Calu3 (cell line): ENCODE results near the gene CCR5AS.

ENCODE experiments used
- BruUV-seq: library from RNA; stranded (reverse); fragments of 400-500 nt; replicated peaks from 2 replicates; lab custom pipeline; 2021; lab: Mats Ljungman, UMichigan
- CTCF ChIA-PET: fragments of 300-600 bp; sonication (Branson Sonifier 250); formaldehyde crosslinking; loops from one replicate; lab custom pipeline; 2022; ENCODE audit warnings: antibody characterized with exemption; lab: Charles Lee
- DNase-seq: peaks from one replicate; pipeline ENCODE4 v3.0.0; 2022
- H3K27ac Mint-ChIP-seq: one replicate; pipeline ENCODE4 v1.8.0; 2022; ENCODE audit warnings: mixed read lengths; ENCODE audit not compliant: unreplicated experiment
- H3K27me3 Mint-ChIP-seq: one replicate; pipeline ENCODE4 v1.8.0; 2022; ENCODE audit warnings: mixed read lengths; ENCODE audit not compliant: unreplicated experiment
- H3K36me3 Mint-ChIP-seq: one replicate; pipeline ENCODE4 v1.8.0; 2022; ENCODE audit warnings: mild to moderate bottlenecking, moderate library complexity, mixed read lengths; ENCODE audit not compliant: insufficient read depth, unreplicated experiment
- H3K4me1 Mint-ChIP-seq: one replicate; pipeline ENCODE4 v1.8.0; 2022; ENCODE audit warnings: mild to moderate bottlenecking, low read depth, mixed read lengths; ENCODE audit not compliant: unreplicated experiment
- H3K4me3 Mint-ChIP-seq: one replicate; pipeline ENCODE4 v1.8.0; 2022; ENCODE audit warnings: mild to moderate bottlenecking, low read depth, moderate library complexity, mixed read lengths; ENCODE audit not compliant: unreplicated experiment
- H3K9me3 Mint-ChIP-seq: one replicate; pipeline ENCODE4 v1.8.0; 2022; ENCODE audit warnings: low read depth, mixed read lengths; ENCODE audit not compliant: unreplicated experiment
- CTCF ChIP-seq: fragments of 200-600 bp; IDR thresholded peaks from one replicate; pipeline ENCODE4 v1.8.0; 2022; ENCODE audit warnings: antibody characterized with exemption; ENCODE audit not compliant: unreplicated experiment
- intact Hi-C: fragments of 100-400 bp; cut with micrococcal nuclease; formaldehyde crosslinking; loops from one replicate; pipeline ENCODE4 v1.10.0; 2022; ENCODE audit not compliant: unreplicated experiment

CCR5AS gene

GRCh38 chr3:46370839-46371518 is 35.9 kb downstream of the CCR5AS start, which contains the start of gene CCR5:
TSS of gene CCR5 (plus strand) at chr3:46370946. CDS start at chr3:46372903, 1,957 bp downstream.
- no peak for DNase-seq
- no peak within 1 kb of the TSS for H3K4me3 Mint-ChIP-seq
- peaks cover 8% of the 10 kb centered on the region for H3K4me1 Mint-ChIP-seq
- no TSS peak for BruUV-seq
- no peak within 1 kb of the TSS for H3K27ac Mint-ChIP-seq
- no peaks in the 10 kb centered on the region for H3K9me3 Mint-ChIP-seq
- no peaks in the 10 kb centered on the region for H3K36me3 Mint-ChIP-seq
- H3K27me3 Mint-ChIP-seq = peaks cover 79% of the 10 kb centered on the region
- CTCF ChIA-PET = interaction anchor here (0.6 to 1.6 kb wide), 4 partner anchors 156 to 1064 kb away, joined by 3 to 4 read pairs (median 3); no protein-coding TSS in a partner anchor
- intact Hi-C loops = loop anchor here (5.0 to 10.0 kb wide), 2 partner anchors 96 to 289 kb away; no protein-coding TSS in a partner anchor
- TF ChIP-seq CTCF = no peak

DNA sequence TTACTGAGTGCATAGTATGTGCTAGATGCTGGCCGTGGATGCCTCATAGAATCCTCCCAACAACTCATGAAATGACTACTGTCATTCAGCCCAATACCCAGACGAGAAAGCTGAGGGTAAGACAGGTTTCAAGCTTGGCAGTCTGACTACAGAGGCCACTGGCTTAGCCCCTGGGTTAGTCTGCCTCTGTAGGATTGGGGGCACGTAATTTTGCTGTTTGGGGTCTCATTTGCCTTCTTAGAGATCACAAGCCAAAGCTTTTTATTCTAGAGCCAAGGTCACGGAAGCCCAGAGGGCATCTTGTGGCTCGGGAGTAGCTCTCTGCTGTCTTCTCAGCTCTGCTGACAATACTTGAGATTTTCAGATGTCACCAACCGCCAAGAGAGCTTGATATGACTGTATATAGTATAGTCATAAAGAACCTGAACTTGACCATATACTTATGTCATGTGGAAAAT is 37.2 kb downstream of the CCR5AS start:
- CTCF ChIA-PET = interaction anchor here (0.8 to 2.0 kb wide), 3 partner anchors 9 to 281 kb away, joined by 3 to 7 read pairs (median 3); partner anchors contain the start of gene CCR1
- intact Hi-C loops = loop anchor here (2.0 to 10.0 kb wide), 3 partner anchors 95 to 287 kb away; no protein-coding TSS in a partner anchor
- no peak for DNase-seq
- Mint-ChIP-seq H3K27ac (no peak overlapping the region), H3K27me3 (peaks cover 75% of the 10 kb centered on the region), H3K4me3 (no peak overlapping the region), H3K9me3 (no peaks in the 10 kb centered on the region), H3K36me3 (no peaks in the 10 kb centered on the region), H3K4me1 (peaks cover 8% of the 10 kb centered on the region)
- no TSS peak for BruUV-seq
- no peak for TF ChIP-seq CTCF

DNA sequence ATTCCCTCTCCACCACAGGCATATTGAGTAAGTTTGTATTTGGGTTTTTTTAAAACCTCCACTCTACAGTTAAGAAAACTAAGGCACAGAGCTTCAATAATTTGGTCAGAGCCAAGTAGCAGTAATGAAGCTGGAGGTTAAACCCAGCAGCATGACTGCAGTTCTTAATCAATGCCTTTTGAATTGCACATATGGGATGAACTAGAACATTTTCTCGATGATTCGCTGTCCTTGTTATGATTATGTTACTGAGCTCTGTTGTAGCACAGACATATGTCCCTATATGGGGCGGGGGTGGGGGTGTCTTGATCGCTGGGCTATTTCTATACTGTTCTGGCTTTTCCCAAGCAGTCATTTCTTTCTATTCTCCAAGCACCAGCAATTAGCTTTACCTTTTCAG is 37.7 kb downstream of the CCR5AS start:
- Mint-ChIP-seq H3K27me3 (peaks cover 74% of the 10 kb centered on the region), H3K36me3 (no peaks in the 10 kb centered on the region), H3K9me3 (no peaks in the 10 kb centered on the region), H3K4me1 (peaks cover 8% of the 10 kb centered on the region), H3K4me3 (no peak overlapping the region), H3K27ac (no peak overlapping the region)
- no peak for DNase-seq
- no TSS peak for BruUV-seq
- intact Hi-C loops = loop anchor here (2.0 kb wide), 1 partner anchor 154 kb away; no protein-coding TSS in a partner anchor
- CTCF ChIA-PET = interaction anchor here (0.5 to 2.0 kb wide), 8 partner anchors 8 to 280 kb away, joined by 3 to 7 read pairs (median 4); partner anchors contain the start of gene CCR1
- no peak for TF ChIP-seq CTCF

DNA sequence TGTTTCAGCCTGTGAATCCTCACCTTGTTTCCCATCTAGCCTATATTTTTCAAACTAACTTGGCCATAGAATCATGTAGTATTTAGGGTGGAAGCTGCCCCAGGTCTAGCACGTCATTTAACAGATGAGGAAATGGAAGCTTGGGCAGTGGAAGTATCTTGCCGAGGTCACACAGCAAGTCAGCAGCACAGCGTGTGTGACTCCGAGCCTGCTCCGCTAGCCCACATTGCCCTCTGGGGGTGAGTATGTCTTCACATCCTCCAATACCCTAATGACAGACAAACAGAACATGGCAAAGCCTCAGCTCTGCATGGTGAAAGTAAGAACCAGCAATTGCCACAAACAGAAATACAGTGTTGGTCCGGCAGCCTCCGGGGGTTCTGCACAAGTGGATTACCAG is 38.3 kb downstream of the CCR5AS start:
- H3K4me3 Mint-ChIP-seq = no peak overlapping the region
- peak; percentile 52 for DNase-seq
- H3K27ac Mint-ChIP-seq = no peak overlapping the region
- peaks cover 73% of the 10 kb centered on the region for H3K27me3 Mint-ChIP-seq
- BruUV-seq = no TSS peak
- H3K36me3 Mint-ChIP-seq = no peaks in the 10 kb centered on the region
- TF ChIP-seq CTCF = no peak
- no peaks in the 10 kb centered on the region for H3K9me3 Mint-ChIP-seq
- H3K4me1 Mint-ChIP-seq = peaks cover 8% of the 10 kb centered on the region
- CTCF ChIA-PET = interaction anchor here (0.5 to 2.0 kb wide), 8 partner anchors 9 to 280 kb away, joined by 3 to 8 read pairs (median 4); partner anchors contain the start of gene CCR1
- intact Hi-C loops = loop anchor here (2.0 kb wide), 1 partner anchor 154 kb away; no protein-coding TSS in a partner anchor
